H9 (cell line): Measurements from ENCODE around the gene THSD4. TPM values are rescaled to one million over a fixed set of nuclear protein-coding genes. Genes with fewer than 3 reads are reported as not detected.

ENCODE experiments used
- DNase-seq: peaks from one replicate; pipeline ENCODE4 v3.0.0-alpha.2; 2017
- H2AFZ ChIP-seq: one replicate; pipeline ENCODE4 v1.6.1; 2013; ENCODE audit warnings: mild to moderate bottlenecking, low read length, control low read depth, moderate library complexity
- H2AK5ac ChIP-seq: 2 replicates; pipeline ENCODE4 v1.6.1; 2013; ENCODE audit warnings: low read length, control low read depth, mixed read lengths; ENCODE audit not compliant: insufficient read length
- H2BK120ac ChIP-seq: one replicate; pipeline ENCODE4 v1.6.1; 2013; ENCODE audit warnings: low read depth, mild to moderate bottlenecking, low read length, control low read depth, inconsistent platforms; ENCODE audit not compliant: poor library complexity, severe bottlenecking
- H2BK12ac ChIP-seq: 2 replicates; pipeline ENCODE4 v1.6.1; 2013; ENCODE audit warnings: low read length, control low read depth, mixed read lengths, low read depth; ENCODE audit not compliant: insufficient read length
- H2BK15ac ChIP-seq: 2 replicates; pipeline ENCODE4 v1.6.1; 2013; ENCODE audit warnings: low read depth, low read length, control low read depth
- H2BK20ac ChIP-seq: one replicate; pipeline ENCODE4 v1.6.1; 2013; ENCODE audit warnings: low read depth, mild to moderate bottlenecking, low read length, control low read depth, inconsistent platforms; ENCODE audit not compliant: poor library complexity, severe bottlenecking
- H2BK5ac ChIP-seq: 2 replicates; pipeline ENCODE4 v1.6.1; 2013; ENCODE audit warnings: low read length, control low read depth, mixed read lengths; ENCODE audit not compliant: insufficient read length
- H3K14ac ChIP-seq: 2 replicates; pipeline ENCODE4 v1.6.1; 2013; ENCODE audit warnings: low read length, control low read depth; ENCODE audit not compliant: insufficient read depth
- H3K18ac ChIP-seq: 2 replicates; pipeline ENCODE4 v1.6.1; 2013; ENCODE audit warnings: low read depth, mild to moderate bottlenecking, mixed read lengths, low read length, control low read depth; ENCODE audit not compliant: insufficient read length
- H3K23ac ChIP-seq: 2 replicates; pipeline ENCODE4 v1.6.1; 2013; ENCODE audit warnings: low read length, control low read depth, mixed read lengths, low read depth; ENCODE audit not compliant: insufficient read length
- H3K23me2 ChIP-seq: 2 replicates; pipeline ENCODE4 v1.6.1; 2013; ENCODE audit warnings: low read depth, mild to moderate bottlenecking, mixed read lengths, low read length, control low read depth; ENCODE audit not compliant: insufficient read length, poor library complexity, severe bottlenecking
- H3K27ac ChIP-seq: 2 replicates; pipeline ENCODE4 v1.5.1; 2013; ENCODE audit warnings: low read length, control low read depth, mixed read lengths, low read depth; ENCODE audit not compliant: insufficient read length
- H3K27me3 ChIP-seq: 2 replicates; pipeline ENCODE4 v1.6.1; 2013; ENCODE audit warnings: low read length, control low read depth, inconsistent platforms; ENCODE audit not compliant: insufficient read depth
- H3K4ac ChIP-seq: 2 replicates; pipeline ENCODE4 v1.6.1; 2013; ENCODE audit warnings: low read depth, mild to moderate bottlenecking, control low read depth, inconsistent platforms, low read length, moderate library complexity
- H3K4me1 ChIP-seq: 2 replicates; pipeline ENCODE4 v1.6.1; 2013; ENCODE audit warnings: low read length, control low read depth, inconsistent platforms; ENCODE audit not compliant: insufficient read depth
- H3K4me2 ChIP-seq: 2 replicates; pipeline ENCODE4 v1.6.1; 2013; ENCODE audit warnings: low read length, control low read depth, mixed read lengths; ENCODE audit not compliant: insufficient read length, insufficient read depth
- H3K56ac ChIP-seq: 2 replicates; pipeline ENCODE4 v1.6.1; 2013; ENCODE audit warnings: low read depth, mild to moderate bottlenecking, mixed read lengths, low read length, control low read depth; ENCODE audit not compliant: insufficient read length
- H3K79me1 ChIP-seq: 2 replicates; pipeline ENCODE4 v1.6.1; 2013; ENCODE audit warnings: low read depth, mild to moderate bottlenecking, moderate library complexity, low read length, control low read depth, inconsistent platforms; ENCODE audit not compliant: insufficient read depth, poor library complexity, severe bottlenecking
- H3K79me2 ChIP-seq: 2 replicates; pipeline ENCODE4 v1.6.1; 2013; ENCODE audit warnings: low read length, control low read depth, inconsistent platforms; ENCODE audit not compliant: insufficient read depth
- H3K9ac ChIP-seq: 2 replicates; pipeline ENCODE4 v1.6.1; 2013; ENCODE audit warnings: low read length, control low read depth, mixed read lengths; ENCODE audit not compliant: insufficient read length; ENCODE audit errors: extremely low read depth
- H3K9me3 ChIP-seq: one replicate; pipeline ENCODE4 v1.6.1; 2013; ENCODE audit warnings: low read depth, low read length, inconsistent platforms; ENCODE audit not compliant: control insufficient read depth
- H3T11ph ChIP-seq: one replicate; pipeline ENCODE4 v1.6.1; 2013; ENCODE audit warnings: mild to moderate bottlenecking, low read length, control low read depth, inconsistent platforms
- H4K20me1 ChIP-seq: one replicate; pipeline ENCODE4 v1.6.1; 2013; ENCODE audit not compliant: control insufficient read depth, insufficient read length, insufficient read depth
- H4K5ac ChIP-seq: 2 replicates; pipeline ENCODE4 v1.6.1; 2013; ENCODE audit warnings: low read depth, mild to moderate bottlenecking, mixed read lengths, low read length, control low read depth; ENCODE audit not compliant: insufficient read length
- H4K8ac ChIP-seq: replicated peaks from 2 replicates; pipeline ENCODE4 v1.6.1; 2013; ENCODE audit warnings: low read length, control low read depth, mixed read lengths, low read depth; ENCODE audit not compliant: insufficient read length
- H4K91ac ChIP-seq: 2 replicates; pipeline ENCODE4 v1.6.1; 2013; ENCODE audit warnings: low read depth, mild to moderate bottlenecking, moderate library complexity, mixed read lengths, low read length, control low read depth; ENCODE audit not compliant: insufficient read length
- H3K27ac Mint-ChIP-seq, 3 experiments: 2 replicates in 2 of 3; 3 replicates in 1 of 3; pipeline ENCODE4 v1.8.0; 2020 to 2021; ENCODE audit warnings: mixed read lengths in 3 of 3, mild to moderate bottlenecking in 1 of 3, moderate library complexity in 1 of 3
- H3K27me3 Mint-ChIP-seq: 2 replicates; pipeline ENCODE4 v1.8.0; 2021; ENCODE audit warnings: low read depth, mild to moderate bottlenecking, moderate library complexity, mixed read lengths
- H3K36me3 Mint-ChIP-seq, 3 experiments: 2 replicates in 2 of 3; 3 replicates in 1 of 3; pipeline ENCODE4 v1.8.0; 2020 to 2021; ENCODE audit warnings: low read depth in 3 of 3, mixed read lengths in 3 of 3; ENCODE audit not compliant: insufficient read depth in 1 of 3
- H3K4me1 Mint-ChIP-seq, 2 experiments: 2 replicates each; pipeline ENCODE4 v1.8.0; 2020; ENCODE audit warnings: mixed read lengths in 2 of 2
- H3K4me3 Mint-ChIP-seq, 2 experiments: 2 replicates in 1 of 2; 3 replicates in 1 of 2; pipeline ENCODE4 v1.8.0; 2020 to 2021; ENCODE audit warnings: mild to moderate bottlenecking in 2 of 2, mixed read lengths in 2 of 2, moderate library complexity in 1 of 2
- H3K9me3 Mint-ChIP-seq, 2 experiments: 2 replicates in 1 of 2; 3 replicates in 1 of 2; pipeline ENCODE4 v1.8.0; 2020; ENCODE audit warnings: mild to moderate bottlenecking in 2 of 2, mixed read lengths in 2 of 2, moderate library complexity in 1 of 2
- CTCF ChIP-seq: fragments of 200-600 bp; sonication (generic); conservative IDR thresholded peaks from 3 replicates; pipeline ENCODE4 v1.8.0; 2021; ENCODE audit warnings: antibody characterized with exemption, mild to moderate bottlenecking
- WGBS: extraction: QIAGEN DNeasy Blood & Tissue Kit; methylation state at CpG from one replicate; pipeline ENCODE4 v1.1.7; 2013; ENCODE audit warnings: missing lambda C conversion rate, low lambda C conversion rate, mixed read lengths; ENCODE audit not compliant: insufficient read length; ENCODE audit errors: extremely low coverage; 5-methylcytosine and 5-hydroxymethylcytosine counted together
- total RNA-seq: library from RNA; stranded (reverse); gene quantifications from 2 replicates; pipeline ENCODE4 v1.2.1, GENCODE V29; 2021

The THSD4 gene
- total RNA-seq, 1 experiment from 2014 or later: 5.5 TPM

- H3K4me1 Mint-ChIP-seq: peaks cover 0 to 7% of the 10 kb centered on the region in 2 experiments; a peak in 2 of 4 replicates
- no peak overlapping the region for H2BK12ac ChIP-seq
- no peak overlapping the region for H3K27ac Mint-ChIP-seq
Observed at GRCh38 chr15:71664622-71665021, 549.4 kb downstream of the THSD4 start.

More at GRCh38 chr15:71664622-71665021, 549.4 kb downstream of the THSD4 start:
- Histone ChIP-seq H3K27ac (no peak overlapping the region), H4K20me1 (no peaks in the 10 kb centered on the region), H2AK5ac (no peak overlapping the region), H2BK120ac (no peak overlapping the region), H3K4ac (no peak overlapping the region), H2BK20ac (no peak overlapping the region), H2BK5ac (no peak overlapping the region), H2BK15ac (no peak overlapping the region), H4K8ac (no peak overlapping the region), H3K4me1 (no peaks in the 10 kb centered on the region), H3K79me1 (no peaks in the 10 kb centered on the region), H3K56ac (no peak overlapping the region), H3K4me2 (no peak overlapping the region), H3K23me2 (no peaks in the 10 kb centered on the region), H3K14ac (no peak overlapping the region), H3K9me3 (no peaks in the 10 kb centered on the region), H3K18ac (no peak overlapping the region), H3K9ac (no peak overlapping the region), H3T11ph (no peak overlapping the region), H2AFZ (no peak overlapping the region), H3K79me2 (no peaks in the 10 kb centered on the region), H4K91ac (no peak overlapping the region), H4K5ac (no peak overlapping the region), H3K27me3 (no peaks in the 10 kb centered on the region), H3K23ac (no peak overlapping the region)
- Mint-ChIP-seq H3K9me3 (peaks cover 8 to 10% of the 10 kb centered on the region in 2 experiments; a peak in 4 of 5 replicates), H3K27me3 (no peaks in the 10 kb centered on the region; the same call in 1 of the 2 replicates), H3K36me3 (peaks cover 0 to 5% (median 0%) of the 10 kb centered on the region in 3 experiments; a peak in 2 of 7 replicates), H3K4me3 (no peak overlapping the region)
- TF ChIP-seq CTCF: no peak
- DNase-seq: no peak
- no CpG with 5 or more reads among the region's 1 CpG for WGBS
